ENCODE data around the gene AP1AR. TPM values are rescaled to one million over a fixed set of nuclear protein-coding genes. Genes with fewer than 3 reads are reported as not detected.

AP1AR gene
- total and polyA plus RNA-seq, 2 donors (not counting 3 experiments of a cell fraction or from before 2014, with no cell fraction given): 6.6 to 18.6 TPM

DNA sequence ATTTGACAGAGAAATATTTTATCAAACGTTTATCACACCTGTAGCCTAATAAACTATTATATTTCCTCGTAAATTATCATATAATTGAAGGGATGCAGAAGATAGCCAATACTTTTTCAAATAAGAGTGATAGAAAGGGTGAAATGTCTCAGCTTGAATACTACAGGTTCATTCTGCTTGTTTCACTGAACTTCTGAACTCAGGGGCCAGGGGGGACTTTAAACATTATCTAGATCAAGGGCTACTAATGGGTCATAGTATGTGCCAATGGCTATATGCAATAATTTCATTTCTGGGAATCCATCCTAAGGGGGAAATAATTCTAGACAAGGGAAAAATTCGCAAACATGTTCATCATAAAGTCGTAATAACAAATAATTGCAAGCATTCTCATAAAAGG lies 68.1 kb downstream of the AP1AR start:
- DNase-seq (ENCODE audit: low read depth, low spot score): no peak
- CTCF ChIA-PET: no interaction called here
- no peaks in the 10 kb centered on the region for H3K79me2 ChIP-seq (ENCODE audit: control insufficient read depth, insufficient read depth, low read length)
- no peak overlapping the region for H3K27ac ChIP-seq (ENCODE audit: insufficient read depth, low read depth, low read length)
- no peaks in the 10 kb centered on the region for H3K9me1 ChIP-seq (replicated peaks; ENCODE audit: control insufficient read depth, extremely low read depth, insufficient read depth, low read length)
- H2AFZ ChIP-seq (ENCODE audit: low read depth, low read length): no peak overlapping the region
- H3K9me3 ChIP-seq (replicated peaks; ENCODE audit: control insufficient read depth, insufficient read depth, low read length): no peaks in the 10 kb centered on the region
- H4K20me1 ChIP-seq (replicated peaks; ENCODE audit: control insufficient read depth, extremely low read depth, insufficient read depth, low read length): no peaks in the 10 kb centered on the region
- H3K27me3 ChIP-seq (ENCODE audit: control insufficient read depth in 2 of 2, insufficient read depth in 2 of 2, low read length in 2 of 2): no peaks in the 10 kb centered on the region
- BruUV-seq (replicated peaks): no TSS peak
- H3K36me3 ChIP-seq (ENCODE audit: control insufficient read depth in 2 of 2, extremely low read depth in 1 of 2, insufficient read depth in 2 of 2, low read length in 2 of 2): no peaks in the 10 kb centered on the region
- intact Hi-C loops (cut with micrococcal nuclease) (no loop called here), dilution Hi-C loops (cut with MboI; ENCODE audit: extremely low pct_ligation_motif_present, low sequenced_read_pairs) (no loop called here)
- no peak overlapping the region for H3K4me2 ChIP-seq (ENCODE audit: insufficient read depth, low read length)
- no peak overlapping the region for H3K9ac ChIP-seq (replicated peaks; ENCODE audit: extremely low read depth, insufficient read depth, low read length)
- POLR2A ChIA-PET: interaction anchor here (0.5 kb wide), 1 partner anchor 172 kb away, joined by 3 read pairs; no protein-coding TSS in a partner anchor
- TF ChIP-seq GATA2 (IDR thresholded peaks at IDR 0.05; ENCODE audit: insufficient read depth, insufficient read length, low read depth, low read length): no peak
- TF ChIP-seq FOS (IDR thresholded peaks at IDR 0.05; ENCODE audit: borderline replicate concordance, insufficient read depth, low read length): no peak
- peaks cover 5% of the 10 kb centered on the region for H3K4me1 ChIP-seq (ENCODE audit: control insufficient read depth, extremely low read depth, insufficient read depth, low read length)
- FAIRE-seq: no peak
- H3K4me3 ChIP-seq (replicated peaks in 1 of 3; ENCODE audit: insufficient read depth in 1 of 3, low read depth in 1 of 3, low read length in 3 of 3): no peak overlapping the region

DNA sequence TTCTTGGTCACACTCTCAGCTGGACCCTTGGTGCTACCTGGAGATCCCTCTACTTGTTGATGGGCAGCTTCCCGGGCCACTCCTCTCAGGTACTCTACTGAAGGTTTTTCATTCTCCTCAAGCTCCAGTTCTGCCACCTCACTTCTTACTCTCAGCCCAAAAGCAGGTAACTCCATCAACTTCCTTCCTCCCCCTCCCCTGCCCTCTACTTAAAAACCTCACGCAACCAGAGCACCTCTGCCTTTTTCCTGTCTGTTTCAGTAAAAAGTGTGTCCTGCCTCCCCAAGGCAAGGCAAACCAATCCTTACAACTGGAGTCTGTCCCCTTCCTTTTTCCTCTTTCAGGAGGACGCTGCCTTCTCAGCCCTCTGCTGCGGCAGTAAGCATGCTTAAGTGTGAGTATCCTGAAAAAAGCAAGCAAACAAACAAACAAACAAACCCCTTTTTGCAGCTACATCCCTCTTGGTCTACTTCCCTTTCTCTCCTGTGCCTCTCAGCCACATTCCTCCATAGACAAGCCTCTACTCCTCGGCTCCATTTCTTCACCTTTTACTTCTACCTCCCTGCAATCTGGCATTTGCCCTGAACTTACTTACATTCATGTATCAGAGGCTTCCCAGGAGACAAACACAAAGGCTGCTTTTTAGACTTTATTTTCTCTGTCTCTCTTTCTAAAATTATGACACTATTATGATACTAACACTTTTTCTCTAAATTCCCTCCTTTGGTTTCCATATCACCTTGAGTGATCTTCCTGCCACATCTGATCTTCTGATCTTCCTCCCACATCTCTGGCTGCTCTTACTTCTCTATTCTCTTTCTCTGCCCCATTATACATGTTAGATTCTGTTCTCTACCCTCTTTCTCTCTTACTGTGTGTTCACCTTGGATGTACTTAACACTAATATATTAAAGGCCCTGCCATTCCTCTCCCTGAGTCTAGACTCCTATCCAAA lies 71.0 kb downstream of the AP1AR start:
- H3K27ac ChIP-seq (ENCODE audit: insufficient read depth, low read depth, low read length): no peak overlapping the region
- DNase-seq (ENCODE audit: low read depth, low spot score): no peak
- no peaks in the 10 kb centered on the region for H3K79me2 ChIP-seq (ENCODE audit: control insufficient read depth, insufficient read depth, low read length)
- BruUV-seq (replicated peaks): no TSS peak
- no peak for FAIRE-seq
- no peaks in the 10 kb centered on the region for H3K27me3 ChIP-seq (ENCODE audit: control insufficient read depth in 2 of 2, insufficient read depth in 2 of 2, low read length in 2 of 2)
- no peak overlapping the region for H2AFZ ChIP-seq (ENCODE audit: low read depth, low read length)
- H3K4me2 ChIP-seq (ENCODE audit: insufficient read depth, low read length): no peak overlapping the region
- no peak overlapping the region for H3K4me3 ChIP-seq (replicated peaks in 1 of 3; ENCODE audit: insufficient read depth in 1 of 3, low read depth in 1 of 3, low read length in 3 of 3)
- H3K9ac ChIP-seq (replicated peaks; ENCODE audit: extremely low read depth, insufficient read depth, low read length): no peak overlapping the region
- no peaks in the 10 kb centered on the region for H3K36me3 ChIP-seq (ENCODE audit: control insufficient read depth in 2 of 2, extremely low read depth in 1 of 2, insufficient read depth in 2 of 2, low read length in 2 of 2)
- dilution Hi-C loops (cut with MboI; ENCODE audit: extremely low pct_ligation_motif_present, low sequenced_read_pairs): no loop called here
- no peak for TF ChIP-seq FOS (IDR thresholded peaks at IDR 0.05; ENCODE audit: borderline replicate concordance, insufficient read depth, low read length)
- TF ChIP-seq, protein P1, sequence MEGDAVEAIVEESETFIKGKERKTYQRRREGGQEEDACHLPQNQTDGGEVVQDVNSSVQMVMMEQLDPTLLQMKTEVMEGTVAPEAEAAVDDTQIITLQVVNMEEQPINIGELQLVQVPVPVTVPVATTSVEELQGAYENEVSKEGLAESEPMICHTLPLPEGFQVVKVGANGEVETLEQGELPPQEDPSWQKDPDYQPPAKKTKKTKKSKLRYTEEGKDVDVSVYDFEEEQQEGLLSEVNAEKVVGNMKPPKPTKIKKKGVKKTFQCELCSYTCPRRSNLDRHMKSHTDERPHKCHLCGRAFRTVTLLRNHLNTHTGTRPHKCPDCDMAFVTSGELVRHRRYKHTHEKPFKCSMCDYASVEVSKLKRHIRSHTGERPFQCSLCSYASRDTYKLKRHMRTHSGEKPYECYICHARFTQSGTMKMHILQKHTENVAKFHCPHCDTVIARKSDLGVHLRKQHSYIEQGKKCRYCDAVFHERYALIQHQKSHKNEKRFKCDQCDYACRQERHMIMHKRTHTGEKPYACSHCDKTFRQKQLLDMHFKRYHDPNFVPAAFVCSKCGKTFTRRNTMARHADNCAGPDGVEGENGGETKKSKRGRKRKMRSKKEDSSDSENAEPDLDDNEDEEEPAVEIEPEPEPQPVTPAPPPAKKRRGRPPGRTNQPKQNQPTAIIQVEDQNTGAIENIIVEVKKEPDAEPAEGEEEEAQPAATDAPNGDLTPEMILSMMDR (IDR thresholded peaks at IDR 0.05; ENCODE audit: extremely low read depth in 1 of 2, insufficient read depth in 1 of 2, low read depth in 1 of 2, low read length in 2 of 2): no peak
- TF ChIP-seq POLR2A (IDR thresholded peaks at IDR 0.05; ENCODE audit: low read depth, low read length): no peak
- no peak for TF ChIP-seq POLR2AphosphoS5 (IDR thresholded peaks at IDR 0.05; ENCODE audit: insufficient read depth, low read depth, low read length)
- no peak for TF ChIP-seq GATA2 (IDR thresholded peaks at IDR 0.05; ENCODE audit: insufficient read depth, insufficient read length, low read depth, low read length)
- TF ChIP-seq EZH2 (IDR thresholded peaks at IDR 0.05; ENCODE audit: borderline replicate concordance, low read depth, low read length, severe bottlenecking): no peak
- TF ChIP-seq JUN (IDR thresholded peaks at IDR 0.05; ENCODE audit: borderline replicate concordance, insufficient read depth, insufficient read length, low read depth): no peak
- no peak for TF ChIP-seq MYC (IDR thresholded peaks at IDR 0.05; ENCODE audit: low read depth, low read length)
- TF ChIP-seq, protein P2, sequence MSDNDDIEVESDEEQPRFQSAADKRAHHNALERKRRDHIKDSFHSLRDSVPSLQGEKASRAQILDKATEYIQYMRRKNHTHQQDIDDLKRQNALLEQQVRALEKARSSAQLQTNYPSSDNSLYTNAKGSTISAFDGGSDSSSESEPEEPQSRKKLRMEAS (IDR thresholded peaks at IDR 0.05; ENCODE audit: insufficient read depth, insufficient read length): no peak
- H3K9me1 ChIP-seq (replicated peaks; ENCODE audit: control insufficient read depth, extremely low read depth, insufficient read depth, low read length): no peaks in the 10 kb centered on the region
- POLR2A ChIA-PET: no interaction called here
- H4K20me1 ChIP-seq (replicated peaks; ENCODE audit: control insufficient read depth, extremely low read depth, insufficient read depth, low read length): no peaks in the 10 kb centered on the region
- CTCF ChIA-PET: interaction anchor here (0.9 kb wide), 1 partner anchor 9 kb away, joined by 3 read pairs; no protein-coding TSS in a partner anchor
- H3K4me1 ChIP-seq (ENCODE audit: control insufficient read depth, extremely low read depth, insufficient read depth, low read length): peaks cover 2% of the 10 kb centered on the region
- intact Hi-C loops (cut with micrococcal nuclease): no loop called here
- no peaks in the 10 kb centered on the region for H3K9me3 ChIP-seq (replicated peaks; ENCODE audit: control insufficient read depth, insufficient read depth, low read length)
